DND-41 (cell line): ENCODE measurements around the gene PLAGL2.
A peak's percentile ranks its signal among the peaks of the same experiment; 100 is the strongest.

Experiments used
- CTCF ChIP-seq: IDR thresholded peaks from 2 replicates; pipeline ENCODE4 v1.5.1; 2012; ENCODE audit warnings: borderline replicate concordance, low read length, moderate library complexity, mild to moderate bottlenecking; ENCODE audit not compliant: poor library complexity, severe bottlenecking; ENCODE audit errors: extremely low read depth
- EZH2 ChIP-seq: IDR thresholded peaks from 3 replicates; pipeline ENCODE4 v1.6.1; 2012; ENCODE audit warnings: borderline replicate concordance, low read depth, mild to moderate bottlenecking, moderate library complexity, low read length, inconsistent platforms; ENCODE audit not compliant: severe bottlenecking

- TF ChIP-seq CTCF (peak; percentile 38), EZH2 (no peak)
Measured at GRCh38 chr20:32207626-32208498, at the start of gene PLAGL2, which contains the start of gene POFUT1.
